ENCODE data around the gene PFKFB3. TPM values are rescaled to one million over a fixed set of nuclear protein-coding genes. Genes with fewer than 3 reads are reported as not detected.

Gene PFKFB3
- total RNA-seq, 1 experiment from 2014 or later, result 36.8 TPM

GRCh38 chr10:6254201-6254600 is 51.5 kb downstream of the PFKFB3 start:
- H3K9me3 Mint-ChIP-seq, result peaks cover under 1 to 4% of the 10 kb centered on the region in 2 experiments; a peak in 2 of 5 replicates
- H3K4ac ChIP-seq (ENCODE audit: low read depth, low read length), result no peak overlapping the region
- H4K91ac ChIP-seq (ENCODE audit: insufficient read length, low read depth, low read length), result no peak overlapping the region
- peaks cover 0 to 6% of the 10 kb centered on the region in 2 experiments; a peak in 2 of 4 replicates for H3K4me1 Mint-ChIP-seq
- no peak for DNase-seq
- no peak for TF ChIP-seq CTCF (conservative IDR thresholded peaks at IDR 0.05)
- no peak overlapping the region for H2AK5ac ChIP-seq (ENCODE audit: insufficient read length, low read length)
- no peak overlapping the region for H2AFZ ChIP-seq (ENCODE audit: low read length)
- H3K4me3 Mint-ChIP-seq, result no peak overlapping the region
- no peaks in the 10 kb centered on the region for H3K4me1 ChIP-seq (ENCODE audit: insufficient read depth, low read length)
- no peaks in the 10 kb centered on the region for H3K9me3 ChIP-seq (ENCODE audit: control insufficient read depth, low read depth, low read length)
- no CpG with 5 or more reads among the region's 8 CpGs for WGBS (ENCODE audit: extremely low coverage, insufficient read length, low lambda C conversion rate)
- no peak overlapping the region for H3K18ac ChIP-seq (ENCODE audit: insufficient read length, low read depth, low read length)
- H2BK12ac ChIP-seq (ENCODE audit: insufficient read length, low read depth, low read length), result no peak overlapping the region
- no peaks in the 10 kb centered on the region for H3K23me2 ChIP-seq (ENCODE audit: insufficient read length, low read depth, low read length, poor library complexity, severe bottlenecking)
- no peak overlapping the region for H2BK20ac ChIP-seq (ENCODE audit: low read depth, low read length, poor library complexity, severe bottlenecking)
- no peak overlapping the region for H4K5ac ChIP-seq (ENCODE audit: insufficient read length, low read depth, low read length)
- no peaks in the 10 kb centered on the region for H3K79me2 ChIP-seq (ENCODE audit: insufficient read depth, low read length)
- H3K27ac ChIP-seq (ENCODE audit: insufficient read length, low read depth, low read length), result no peak overlapping the region
- no peak overlapping the region for H2BK15ac ChIP-seq (ENCODE audit: low read depth, low read length)
- no peak overlapping the region for H3T11ph ChIP-seq (ENCODE audit: low read length)
- no peaks in the 10 kb centered on the region for H3K27me3 ChIP-seq (ENCODE audit: insufficient read depth, low read length)
- H3K23ac ChIP-seq (ENCODE audit: insufficient read length, low read depth, low read length), result no peak overlapping the region
- H3K36me3 Mint-ChIP-seq (ENCODE audit: insufficient read depth in 1 of 3, low read depth in 3 of 3), result peaks cover 0 to 2% (median 0%) of the 10 kb centered on the region in 3 experiments; a peak in 1 of 7 replicates
- no peak overlapping the region for H2BK5ac ChIP-seq (ENCODE audit: insufficient read length, low read length)
- no peaks in the 10 kb centered on the region; the same call in 1 of the 2 replicates for H3K27me3 Mint-ChIP-seq (ENCODE audit: low read depth)
- no peaks in the 10 kb centered on the region for H4K20me1 ChIP-seq (ENCODE audit: control insufficient read depth, insufficient read depth, insufficient read length)
- H2BK120ac ChIP-seq (ENCODE audit: low read depth, low read length, poor library complexity, severe bottlenecking), result no peak overlapping the region
- no peaks in the 10 kb centered on the region for H3K79me1 ChIP-seq (ENCODE audit: insufficient read depth, low read depth, low read length, poor library complexity, severe bottlenecking)
- H3K56ac ChIP-seq (ENCODE audit: insufficient read length, low read depth, low read length), result no peak overlapping the region
- no peak overlapping the region for H3K9ac ChIP-seq (ENCODE audit: extremely low read depth, insufficient read length, low read length)
- H3K14ac ChIP-seq (ENCODE audit: insufficient read depth, low read length), result no peak overlapping the region; the same call in 1 of the 2 replicates
- H4K8ac ChIP-seq (replicated peaks; ENCODE audit: insufficient read length, low read depth, low read length), result no peak overlapping the region
- no peak overlapping the region for H3K4me2 ChIP-seq (ENCODE audit: insufficient read depth, insufficient read length, low read length)
- no peak overlapping the region for H3K27ac Mint-ChIP-seq

Measured in H9 (cell line).